ENCODE data around the gene LDHB.
A peak's percentile ranks its signal among the peaks of the same experiment; 100 is the strongest.
"Not testable (repeated sequence)": the region's sequence is repeated elsewhere in the genome, so short reads cannot be mapped to it uniquely, and the experiment has no call there.

The LDHB gene

DNA sequence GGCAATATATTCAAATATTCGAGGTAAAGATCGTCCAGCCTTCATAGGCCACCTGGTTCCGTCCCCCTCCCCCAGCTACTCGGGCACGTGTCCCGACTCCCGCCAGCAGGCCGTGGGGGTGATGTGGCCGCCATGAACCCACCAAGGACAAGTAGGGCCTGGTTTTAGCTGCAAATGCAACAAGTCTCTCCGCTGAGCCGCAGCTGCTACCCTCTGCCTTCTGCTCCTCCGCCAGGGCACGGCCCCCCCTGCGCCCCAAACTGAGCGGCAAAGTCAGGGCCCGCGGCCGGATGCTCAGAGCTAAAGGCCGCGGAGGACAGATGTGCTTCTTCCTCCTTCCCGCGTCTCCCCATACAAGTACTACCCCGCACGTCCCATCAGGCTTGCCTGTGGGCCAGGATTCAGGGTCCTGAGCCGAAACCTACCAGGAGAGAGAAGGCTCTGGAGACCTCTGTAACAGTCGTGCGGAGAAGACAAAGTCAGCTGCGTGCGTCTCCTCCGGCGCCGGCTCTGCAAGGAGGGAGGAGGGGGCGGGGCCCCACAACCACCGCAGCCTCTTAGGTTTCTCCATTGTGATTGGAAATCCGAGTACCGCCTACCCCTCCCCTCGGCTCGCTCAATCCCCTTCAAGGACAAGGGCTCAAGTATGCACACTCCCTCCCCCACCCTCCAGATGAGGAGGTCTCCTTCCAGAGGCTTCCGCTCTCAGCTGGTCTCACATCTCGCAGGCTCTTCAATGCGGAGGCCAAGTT is at the start of gene LDHB:
Gene LDHB, minus strand, starts transcription at position 517 of the 752 bp plus-strand sequence. CDS start 3,171 bp downstream, outside the sequence.
- DNase-seq, result peak; percentile 89

DNA sequence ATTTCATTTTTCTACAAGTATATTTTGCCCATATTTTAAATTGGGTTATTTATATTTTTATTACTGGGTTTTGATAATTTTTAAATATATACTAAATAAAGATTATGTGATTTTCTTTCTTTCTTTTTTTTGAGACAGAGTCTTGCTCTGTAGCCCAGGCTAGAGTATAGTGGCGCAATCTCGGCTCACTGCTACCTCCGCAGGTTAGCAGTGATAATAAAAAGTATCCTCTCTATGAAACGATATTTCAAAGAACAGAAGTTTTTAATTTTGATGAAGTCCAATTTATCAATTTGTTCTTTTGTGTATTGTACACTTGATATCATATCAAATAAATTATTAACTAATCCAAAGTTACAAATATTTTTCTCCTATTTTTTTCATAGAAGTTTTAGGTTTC is 47.2 kb upstream of the LDHB start:
- DNase-seq, result no peak

DNA sequence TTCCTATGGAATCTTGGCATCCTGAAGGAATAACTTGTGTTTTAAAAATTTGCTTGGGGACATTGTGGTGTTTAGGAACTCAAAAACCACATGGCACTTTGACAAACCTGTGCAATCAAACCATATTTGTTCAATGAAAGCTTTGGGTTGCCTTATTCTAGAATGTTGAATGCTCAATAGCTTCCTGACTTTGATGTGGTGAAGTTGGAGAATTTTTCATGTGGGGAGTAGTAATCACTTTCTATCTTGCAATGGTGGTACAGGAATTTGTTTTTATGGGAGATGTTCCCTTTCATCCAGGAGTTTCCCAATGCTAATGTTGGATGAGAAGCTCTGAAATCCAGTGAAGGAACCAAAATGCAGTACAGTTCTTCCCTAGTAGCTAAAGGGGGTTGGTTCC is 42.2 kb upstream of the LDHB start:
- no peak for DNase-seq

DNA sequence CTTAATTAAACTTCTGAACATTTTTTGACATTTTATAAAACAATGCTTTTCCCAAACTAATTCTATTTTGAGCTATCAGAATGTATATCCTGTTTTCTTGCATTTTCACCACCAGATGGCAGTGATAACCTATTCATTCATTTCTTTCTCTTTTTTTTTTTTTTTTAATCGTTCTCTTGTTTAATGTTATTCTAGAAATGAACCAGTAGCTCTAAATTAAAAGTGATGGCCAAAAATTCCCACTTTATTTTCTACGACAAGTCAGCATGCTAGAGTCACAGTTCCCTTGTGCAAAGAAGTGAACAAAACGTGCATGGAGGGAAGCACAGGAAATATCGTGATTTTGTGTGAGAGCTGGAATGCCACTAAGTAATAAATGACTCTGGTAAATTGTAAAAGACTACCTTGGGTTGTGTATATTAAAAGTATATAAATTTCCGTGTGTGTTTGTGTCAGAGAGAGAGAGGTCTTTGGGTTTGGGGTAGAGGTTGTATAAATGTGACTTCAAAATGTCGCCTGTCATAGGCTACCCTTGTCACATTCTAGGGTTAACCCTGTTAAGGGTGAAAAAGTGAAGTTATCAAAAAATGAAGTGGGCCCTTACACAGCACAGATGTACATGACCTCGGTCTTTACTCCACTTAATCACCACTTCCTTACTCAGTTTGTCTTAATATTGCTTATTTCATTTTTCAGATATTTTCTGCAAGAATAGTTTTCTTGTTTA is 40.4 kb upstream of the LDHB start:
- no peak for DNase-seq

DNA sequence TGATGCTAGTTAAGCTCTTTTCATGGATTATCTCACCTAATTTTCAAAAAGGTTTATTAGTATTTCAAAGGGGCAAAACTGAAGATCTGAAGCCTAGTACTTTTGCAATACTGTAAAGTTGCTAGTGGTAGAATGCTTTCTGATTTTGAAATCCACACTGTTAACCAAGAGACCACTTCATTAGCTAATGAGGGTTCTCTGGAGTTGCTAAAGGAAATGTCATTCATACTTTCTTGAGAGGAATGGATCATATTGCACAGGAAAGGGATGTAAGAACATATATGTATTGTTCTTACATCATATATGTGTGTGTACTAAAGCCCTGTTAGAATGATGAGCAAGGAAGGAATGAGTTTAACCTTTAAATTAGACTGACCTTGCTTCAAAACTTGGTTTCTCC is 39.0 kb upstream of the LDHB start:
- no peak for DNase-seq

DNA sequence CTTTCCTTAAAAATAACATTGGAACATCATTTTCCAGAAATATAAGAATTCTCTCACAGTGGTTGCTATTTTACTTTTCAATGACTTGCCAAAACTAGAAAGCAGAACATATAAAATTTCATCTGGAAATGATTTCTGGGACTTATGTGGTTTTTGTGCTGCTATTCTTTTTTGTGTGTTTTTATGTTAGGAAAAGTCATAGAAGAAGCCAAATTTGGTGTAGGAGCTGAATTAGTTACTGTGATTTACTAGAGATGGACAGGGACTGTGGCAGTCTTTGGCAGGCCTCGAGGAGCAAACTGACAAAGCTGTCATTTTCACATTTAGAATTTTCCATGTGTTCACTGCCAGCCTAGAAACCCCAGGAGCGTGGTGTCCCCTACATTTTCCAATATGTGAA is 38.3 kb upstream of the LDHB start:
- DNase-seq, result no peak

DNA sequence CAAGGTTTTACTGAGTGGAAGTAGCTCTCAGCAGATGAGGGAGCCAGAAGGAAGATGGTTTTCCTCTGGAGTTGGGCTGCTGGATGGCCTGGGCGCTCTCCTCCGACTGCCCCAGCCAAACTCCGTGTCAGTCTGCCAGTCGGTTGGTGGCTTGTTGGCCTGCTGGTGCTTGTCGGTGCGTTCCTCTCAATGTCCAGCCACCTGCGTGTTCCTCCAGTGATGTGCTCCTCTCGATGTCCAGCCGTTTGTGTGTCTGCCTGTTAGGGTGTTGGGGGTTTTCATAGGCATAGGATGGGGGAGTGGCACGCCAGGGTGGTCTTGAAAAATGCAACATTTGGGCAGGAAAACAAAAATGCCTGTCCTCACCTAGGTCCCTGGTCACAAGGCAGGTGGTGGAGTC is 37.0 kb upstream of the LDHB start:
- no peak for DNase-seq

DNA sequence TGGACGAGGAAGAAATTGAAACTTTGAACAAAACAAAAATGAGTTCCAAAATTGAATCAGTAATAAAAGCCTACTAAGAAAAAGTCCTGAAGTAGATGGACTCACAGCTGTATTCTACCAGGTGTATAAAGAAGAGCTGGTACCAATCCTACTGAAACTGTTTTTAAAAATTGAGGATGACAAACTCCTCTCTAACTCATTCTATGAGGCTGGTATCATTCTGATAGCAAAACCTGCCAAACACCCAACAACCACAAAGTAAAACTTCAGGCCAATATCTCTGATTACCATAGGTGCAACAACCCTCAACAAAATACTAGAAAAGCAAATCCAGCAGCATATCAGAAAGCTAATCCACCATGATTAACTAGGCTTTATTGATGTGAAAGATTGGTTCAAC is 33.9 kb upstream of the LDHB start:
- no peak for DNase-seq

DNA sequence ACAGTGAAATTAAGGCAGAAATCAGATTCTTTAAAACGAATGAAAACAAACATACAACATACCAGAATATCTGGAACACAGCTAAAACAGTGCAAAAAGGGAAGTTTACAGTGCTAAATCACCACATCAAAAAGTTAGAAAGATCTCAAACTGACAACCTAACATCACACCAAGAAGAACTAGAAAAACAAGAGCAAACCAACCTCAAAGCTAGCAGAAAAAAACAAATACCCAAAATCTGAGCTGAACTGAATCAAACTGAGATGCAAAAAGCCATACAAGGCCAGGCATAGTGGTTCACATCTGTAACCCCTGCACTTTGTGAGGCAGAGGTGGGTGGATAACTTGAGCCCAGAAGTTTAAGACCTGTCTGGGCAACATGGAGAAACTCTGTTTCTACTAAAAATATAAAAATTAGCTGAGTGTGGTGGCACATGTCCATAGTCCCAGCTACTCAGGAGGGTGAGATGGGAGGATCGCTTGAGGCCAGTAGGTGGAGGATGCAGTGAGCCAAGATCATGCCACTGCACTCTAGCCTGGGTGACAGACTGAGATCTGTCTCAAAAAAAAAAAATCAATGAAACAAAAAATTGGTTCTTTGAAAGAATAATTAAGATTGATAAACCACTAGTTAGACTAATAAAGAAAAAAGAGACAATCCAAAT is 33.2 kb upstream of the LDHB start:
- DNase-seq, result no peak

DNA sequence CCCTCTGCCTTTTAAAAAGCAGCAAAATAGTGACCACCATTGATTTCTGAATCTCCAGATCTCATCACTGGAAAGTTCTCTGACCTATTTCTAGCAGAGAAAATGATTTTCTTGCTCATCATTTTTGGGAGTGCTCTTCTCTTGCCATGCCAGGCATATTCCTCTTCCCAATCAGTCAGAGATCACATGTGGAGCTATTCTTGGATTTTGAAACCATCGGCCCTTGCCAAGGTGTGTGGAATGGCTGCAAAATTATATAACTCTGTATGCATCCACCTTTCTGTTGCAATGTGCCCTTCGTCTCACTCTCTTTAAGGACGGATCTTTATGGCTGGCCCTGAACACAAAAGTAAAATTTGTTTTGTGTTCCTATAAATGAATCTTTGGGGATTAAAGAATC is 25.5 kb upstream of the LDHB start:
- no peak for DNase-seq

DNA sequence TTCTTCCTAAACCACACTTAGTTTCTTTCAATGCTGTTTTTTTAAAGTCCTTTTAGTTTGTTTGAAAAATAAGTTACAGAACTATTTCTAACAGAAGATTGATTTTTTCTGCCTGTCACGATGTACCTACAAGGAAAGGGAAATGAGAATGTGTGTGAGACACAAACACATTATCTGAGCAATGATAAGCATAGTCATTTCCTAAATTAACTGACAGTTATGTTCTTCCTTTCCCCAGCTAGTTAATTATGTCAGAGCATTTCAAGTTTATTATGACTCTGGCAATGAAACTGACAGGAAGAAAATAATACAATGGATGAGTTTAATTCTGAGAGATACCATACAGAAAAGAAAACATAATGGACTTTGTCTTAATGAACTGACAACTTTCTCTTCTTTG is 21.3 kb upstream of the LDHB start:
- DNase-seq, result no peak

DNA sequence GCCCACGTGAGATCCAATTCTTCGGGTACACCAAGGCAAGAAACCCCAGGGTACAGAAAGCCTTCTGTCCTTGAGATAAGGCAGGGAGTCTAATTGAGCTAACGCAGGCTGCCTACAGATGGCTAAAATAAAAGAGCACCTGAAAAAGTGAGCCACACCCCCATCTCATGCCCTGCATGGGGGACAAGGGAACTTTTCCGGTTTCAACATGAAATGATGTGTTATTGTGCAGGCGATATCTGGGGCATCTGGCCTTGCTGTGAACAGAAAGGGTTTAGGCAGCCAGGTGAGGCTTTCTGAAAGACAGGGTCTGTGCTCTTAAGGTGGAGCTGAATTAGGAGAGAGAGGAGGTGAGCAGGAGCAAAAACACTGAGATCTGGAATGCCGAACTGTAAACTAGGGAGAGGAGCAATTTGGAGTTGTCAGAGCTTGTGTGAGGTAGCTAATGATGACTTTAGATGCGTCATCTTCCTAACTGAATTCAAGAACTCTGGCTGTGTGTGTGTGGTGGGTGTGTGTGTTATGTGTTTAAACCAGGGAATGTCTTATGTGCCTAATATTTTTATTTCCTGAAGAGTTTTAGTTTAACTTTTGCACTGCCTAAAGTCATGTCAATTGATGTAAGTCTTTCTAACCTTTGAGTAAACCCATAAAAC is 20.1 kb upstream of the LDHB start:
- no peak for DNase-seq

DNA sequence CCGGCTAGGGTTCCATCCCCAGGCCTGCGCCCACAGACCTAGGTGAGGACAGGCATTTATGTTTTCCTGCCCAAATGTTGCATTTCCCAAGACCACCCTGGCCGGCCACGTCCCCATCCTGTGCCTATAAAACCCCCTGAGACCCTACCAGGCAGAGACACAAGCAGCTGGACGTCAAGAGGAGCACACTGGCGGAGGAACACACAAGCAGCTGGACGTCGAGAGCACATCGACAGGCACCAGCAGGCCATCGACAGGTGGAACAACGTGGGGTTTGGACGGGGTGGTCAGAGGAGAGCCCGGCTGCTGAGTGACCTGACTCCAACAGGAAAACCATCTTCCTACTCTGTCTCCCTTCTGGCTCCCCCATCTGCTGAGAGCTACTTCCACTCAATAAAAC is 19.6 kb upstream of the LDHB start:
- no peak for DNase-seq

DNA sequence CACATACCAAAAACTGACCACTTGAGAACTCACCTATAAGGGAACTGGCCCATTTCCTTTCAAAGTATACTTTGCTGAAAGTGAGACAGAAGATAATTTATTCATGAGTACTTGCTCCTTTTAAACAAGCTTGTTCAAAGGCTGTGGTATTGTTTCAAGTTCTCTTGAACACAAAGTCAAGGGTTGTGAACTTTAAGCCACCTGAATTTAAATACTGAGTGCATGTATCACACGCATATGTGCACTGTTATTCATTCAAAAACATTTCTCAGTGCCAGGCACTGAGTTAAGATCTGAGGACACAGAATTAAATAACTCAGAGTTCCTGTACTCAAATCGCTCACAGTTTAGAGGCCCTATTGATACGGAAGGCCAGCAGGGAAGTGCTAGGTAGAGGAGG is 19.1 kb upstream of the LDHB start:
- no peak for DNase-seq

DNA sequence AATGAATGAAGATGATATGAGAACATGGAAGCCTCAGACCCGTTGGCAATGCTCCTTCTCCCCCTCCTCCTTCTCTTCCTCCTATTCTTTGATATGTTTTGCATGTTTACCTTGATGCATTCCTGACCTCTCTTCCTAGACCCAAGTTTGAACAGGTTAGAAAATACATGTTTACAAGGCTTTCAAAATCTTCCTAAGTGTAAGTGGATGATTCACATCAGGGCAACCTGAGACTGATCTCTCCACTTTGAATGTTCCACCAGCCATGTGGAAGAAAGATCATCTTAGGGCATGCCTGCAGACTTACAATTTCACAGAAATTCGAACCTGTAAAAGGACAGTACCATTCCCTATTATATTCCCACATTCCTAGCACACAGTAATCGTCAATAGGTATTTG is 18.0 kb upstream of the LDHB start:
- no peak for DNase-seq

DNA sequence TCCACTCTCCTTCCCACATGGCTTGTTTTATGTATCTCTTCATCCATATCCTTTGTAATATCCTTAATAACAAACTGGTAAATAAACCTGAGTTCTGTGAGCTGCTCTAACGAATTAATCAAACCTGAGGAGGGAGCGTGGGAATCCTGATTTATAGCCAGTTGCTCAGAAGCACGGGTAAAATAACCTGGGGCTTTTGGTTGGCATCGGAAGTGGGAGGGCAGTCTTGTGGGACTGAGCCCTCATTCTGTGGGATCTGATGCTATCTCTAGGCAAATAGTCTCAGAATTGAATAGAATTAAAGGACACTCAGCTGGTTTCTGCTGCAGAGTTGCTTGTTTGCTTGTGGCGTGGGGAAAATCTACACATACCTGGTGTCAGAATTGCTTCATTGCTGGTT is 17.5 kb upstream of the LDHB start:
- no peak for DNase-seq

DNA sequence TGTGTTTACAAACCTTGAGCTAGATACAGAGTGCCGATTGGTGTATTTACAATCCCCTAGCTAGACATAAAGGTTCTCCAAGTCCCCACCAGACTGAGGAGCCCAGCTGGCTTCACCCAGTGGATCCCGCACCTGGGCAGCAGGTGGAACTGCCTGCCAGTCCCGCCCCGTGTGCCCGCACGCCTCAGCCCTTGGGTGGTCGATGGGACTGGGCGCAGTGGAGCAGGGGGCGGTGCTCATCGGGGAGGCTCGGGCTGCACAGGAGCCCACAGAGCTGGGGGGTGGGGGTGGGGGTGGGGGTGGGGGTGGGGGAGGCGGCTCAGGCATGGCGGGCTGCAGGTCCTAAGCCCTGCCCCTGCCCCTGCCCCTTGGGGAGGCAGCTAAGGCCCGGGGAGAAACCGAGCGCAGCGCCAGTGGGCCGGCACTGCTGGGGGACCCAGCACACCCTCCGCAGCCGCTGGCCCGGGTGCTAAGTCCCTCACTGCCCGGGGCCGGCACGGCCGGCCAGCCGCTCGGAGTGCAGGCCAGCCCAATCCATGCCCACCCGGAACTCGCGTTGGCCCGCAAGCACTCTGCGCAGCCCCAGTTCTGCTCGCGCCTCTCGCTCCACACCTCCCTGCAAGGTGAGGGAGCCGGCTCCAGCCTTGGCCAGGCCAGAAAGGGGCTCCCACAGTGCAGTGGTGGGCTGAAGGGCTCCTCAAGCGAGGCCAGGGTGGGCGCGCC is 16.3 kb upstream of the LDHB start:
- not testable (repeated sequence) for DNase-seq

DNA sequence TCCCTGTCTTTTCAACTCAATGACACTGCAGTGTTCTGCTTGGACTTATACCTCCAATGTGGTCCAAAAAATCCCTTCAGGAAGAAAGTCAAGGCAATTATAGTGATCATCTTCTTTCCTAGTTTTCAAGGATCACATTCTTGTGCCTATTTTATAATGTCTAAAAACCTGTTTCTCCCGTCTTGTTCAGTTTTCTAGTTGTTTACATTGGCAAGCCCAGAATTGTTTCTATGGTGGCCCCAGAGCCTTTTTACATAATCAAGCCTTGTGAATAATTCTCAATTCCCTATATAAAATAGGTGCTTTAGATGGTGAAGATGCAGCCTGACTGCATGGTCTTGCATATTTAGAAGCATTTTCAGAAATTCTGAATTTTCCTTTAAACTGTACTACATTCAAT is 14.5 kb upstream of the LDHB start:
- no peak for DNase-seq

DNA sequence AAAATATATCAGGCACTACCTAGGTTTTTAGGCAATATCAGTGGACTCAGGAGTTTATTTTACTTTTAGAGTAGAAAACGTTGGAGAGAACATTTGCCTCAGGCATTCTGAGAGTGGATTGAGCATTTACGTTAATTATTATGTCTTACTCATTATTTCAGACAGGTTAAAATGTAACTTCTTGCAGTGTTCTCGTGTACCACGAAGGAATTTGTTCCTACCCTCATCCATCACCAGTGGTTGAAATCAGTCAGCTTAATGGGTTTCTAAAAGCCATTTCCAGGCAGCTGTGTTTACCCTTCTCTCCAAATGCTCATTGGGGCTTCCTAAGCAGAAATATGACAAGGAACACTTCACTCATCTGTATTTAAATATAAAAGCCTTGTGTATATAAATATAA is 9.1 kb upstream of the LDHB start:
- peak; percentile 24 for DNase-seq

DNA sequence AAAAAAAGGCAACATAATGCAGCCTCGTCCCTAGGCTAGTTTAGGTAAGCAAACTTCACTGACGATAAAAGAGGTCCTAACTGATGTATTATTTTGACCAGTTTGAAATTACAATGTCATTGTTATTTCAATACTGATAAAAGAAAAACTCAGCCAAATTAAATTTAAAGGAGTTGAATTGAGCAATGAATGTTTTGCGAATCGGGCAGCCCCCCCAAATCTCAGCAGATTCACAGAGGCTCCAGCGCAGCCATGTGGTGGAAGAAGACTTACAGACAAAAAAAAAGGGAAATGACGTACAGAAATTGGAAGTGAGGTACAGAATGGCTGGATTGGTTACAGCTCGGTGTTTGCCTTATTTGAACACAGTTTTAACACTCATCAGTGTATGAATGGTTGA is 8.2 kb upstream of the LDHB start:
- no peak for DNase-seq

DNA sequence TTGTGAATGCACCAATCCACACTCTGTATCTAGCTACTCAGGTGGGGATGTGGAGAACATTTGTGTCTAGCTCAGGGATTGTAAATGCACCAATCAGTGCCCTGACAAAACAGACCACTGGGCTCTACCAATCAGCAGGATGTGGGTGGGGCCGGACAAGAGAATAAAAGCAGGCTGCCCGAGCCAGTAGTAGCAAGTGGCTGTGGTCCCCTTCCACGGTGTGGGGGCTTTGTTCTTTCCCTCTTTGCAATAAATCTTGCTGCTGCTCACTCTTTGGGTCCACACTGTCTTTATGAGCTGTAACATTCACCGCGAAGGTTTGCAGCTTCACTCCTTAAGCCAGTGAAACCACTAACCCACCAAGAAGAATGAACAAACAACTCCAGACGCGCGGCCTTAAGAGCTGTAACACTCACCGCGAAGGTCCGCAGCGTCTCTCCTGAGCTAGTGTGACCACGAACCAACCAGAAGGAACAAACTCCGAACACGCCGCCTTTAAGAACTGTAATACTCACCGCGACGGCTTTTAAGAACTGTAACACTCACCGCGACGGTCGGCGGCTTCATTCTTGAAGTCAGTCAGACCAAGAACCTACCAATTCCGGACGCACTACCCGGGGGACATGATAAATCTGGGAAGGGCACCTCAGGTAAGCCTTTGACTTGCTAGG is 4.6 kb upstream of the LDHB start:
- no peak for DNase-seq

DNA sequence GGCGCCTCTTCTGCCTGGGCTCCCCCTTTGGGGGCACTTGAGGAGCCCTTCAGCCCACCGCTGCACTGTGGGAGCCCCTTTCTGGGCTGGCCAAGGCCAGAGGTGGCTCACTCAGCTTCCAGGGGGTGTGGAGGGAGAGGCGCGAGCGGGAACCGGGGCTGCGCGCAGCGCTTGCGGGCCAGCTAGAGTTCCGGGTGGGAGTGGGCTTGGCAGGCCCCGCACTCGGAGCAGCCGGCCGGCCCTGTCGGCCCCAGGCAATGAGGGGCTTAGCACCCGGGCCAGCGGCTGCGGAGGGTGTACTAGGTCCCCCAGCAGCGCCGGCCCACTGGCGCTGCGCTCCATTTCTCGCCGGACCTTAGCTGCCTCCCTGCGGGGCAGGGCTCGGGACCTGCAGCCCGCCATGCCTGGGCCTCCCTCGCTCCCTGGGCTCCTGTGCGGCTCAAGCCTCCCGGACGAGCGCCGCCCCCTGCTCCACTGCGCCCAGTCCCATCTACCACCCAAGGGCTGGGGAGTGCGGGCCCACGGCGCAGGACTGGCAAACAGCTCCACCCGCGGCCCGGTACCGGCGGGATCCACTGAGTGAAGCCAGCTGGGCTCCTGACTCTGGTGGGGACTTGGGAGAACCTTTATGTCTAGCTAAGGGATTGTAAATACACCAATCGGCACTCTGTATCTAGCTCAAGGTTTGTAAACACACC is 3.9 kb upstream of the LDHB start:
- DNase-seq, result not testable (repeated sequence)
